ENCODE measurements around the gene MYO1G.

DNA sequence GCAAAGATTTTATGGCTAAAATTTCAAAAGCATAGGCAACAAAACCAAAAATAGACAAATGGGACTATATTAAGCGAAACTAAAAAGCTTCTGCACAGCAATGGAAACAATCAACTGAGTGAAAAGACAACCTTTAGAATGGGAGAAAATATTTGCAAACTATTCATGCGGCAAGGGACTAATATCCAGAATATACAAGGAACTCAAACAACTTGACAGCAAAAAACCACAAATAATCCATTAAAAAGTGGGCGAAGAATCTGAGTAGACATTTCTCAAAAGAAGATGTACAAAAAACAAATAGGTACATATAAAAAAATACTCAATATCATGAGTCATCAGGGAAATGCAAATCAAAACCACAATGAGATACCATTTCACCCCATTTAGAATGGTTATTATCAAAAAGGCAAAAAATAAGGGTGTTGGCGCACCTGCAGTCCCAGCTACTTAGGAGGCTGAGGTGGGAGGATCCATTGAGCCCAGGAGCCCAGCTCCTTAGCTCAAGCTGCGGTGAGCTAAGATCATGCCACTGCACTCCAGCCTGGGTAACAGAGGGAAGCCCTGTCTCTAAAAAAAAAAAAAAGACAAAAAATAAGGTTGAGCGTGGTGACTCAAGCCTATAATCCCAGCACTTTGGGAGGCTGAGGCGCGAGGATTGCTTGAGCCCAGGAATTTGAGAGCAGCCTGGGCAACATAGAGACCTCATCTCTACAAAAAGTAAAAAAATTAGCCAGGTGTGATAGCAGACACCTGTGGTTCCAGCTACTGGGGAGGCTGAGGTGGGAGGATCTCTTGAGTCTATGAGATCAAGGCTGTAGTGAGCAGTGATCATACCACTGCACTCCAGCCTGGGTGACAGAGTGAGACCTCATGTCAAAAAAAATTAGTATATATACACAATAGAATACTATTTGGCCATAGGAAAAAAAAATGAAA lies 17.0 kb upstream of the MYO1G start:
- no peak for TF ChIP-seq POLR2A (IDR thresholded peaks at IDR 0.05; ENCODE audit: low read depth, low read length)
- no peak for TF ChIP-seq POLR2AphosphoS5 (IDR thresholded peaks at IDR 0.05; ENCODE audit: low read depth, low read length)
- TF ChIP-seq TAF1 (IDR thresholded peaks at IDR 0.05; ENCODE audit: borderline replicate concordance, low read depth, low read length): no peak
